HG03520 (cell line): ENCODE data around the gene CD38.
"Not testable (repeated sequence)": the region's sequence is repeated elsewhere in the genome, so short reads cannot be mapped to it uniquely, and the experiment has no call there.

Experiments
- ATAC-seq: cut with Tn5 transposase; IDR thresholded peaks from one replicate; pipeline ENCODE4 v1.9.1; 2021; ENCODE audit warnings: mild to moderate bottlenecking, moderate library complexity; ENCODE audit not compliant: unreplicated experiment

Gene CD38

DNA sequence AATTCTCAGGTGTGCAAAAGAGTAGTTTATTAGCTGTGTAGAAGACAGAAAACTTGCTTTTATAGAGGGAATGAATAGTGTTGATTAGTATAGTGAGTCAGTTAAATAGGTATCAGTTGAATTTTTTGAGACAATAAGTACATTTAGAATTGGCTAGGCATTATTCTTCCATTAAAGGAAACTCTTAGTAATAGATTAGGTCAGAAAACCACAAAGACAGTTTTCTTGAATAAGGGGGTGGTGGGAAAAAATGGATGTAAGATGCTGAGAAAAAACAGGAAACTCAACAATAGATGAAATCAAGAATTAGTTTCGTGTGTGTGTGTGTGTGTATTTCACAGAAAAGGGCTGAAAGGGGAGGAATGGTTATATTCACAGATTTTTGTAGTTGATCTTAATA is 16.8 kb downstream of the CD38 start:
- ATAC-seq: no peak

DNA sequence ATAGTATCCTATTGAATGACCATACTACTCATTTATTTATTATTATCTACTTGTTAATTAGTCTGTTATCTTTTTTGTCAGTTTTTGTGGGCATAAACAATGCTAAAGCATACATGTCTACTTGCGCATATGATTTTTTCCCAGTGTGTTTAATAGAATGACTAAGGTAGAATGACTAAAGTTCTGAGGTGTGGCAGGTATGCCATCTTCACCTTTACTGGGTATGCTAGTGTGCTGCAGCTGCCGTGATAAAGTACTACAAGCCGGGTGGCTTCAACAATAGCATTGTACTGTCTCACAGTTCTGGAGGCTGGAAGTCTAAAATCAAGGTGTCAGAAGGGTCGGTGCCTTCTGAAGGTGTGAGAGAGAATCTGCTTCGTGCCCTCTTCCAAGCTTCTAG is 19.2 kb downstream of the CD38 start:
- no peak for ATAC-seq

GRCh38 chr4:15799141-15799540 is 21.0 kb downstream of the CD38 start:
- no peak for ATAC-seq

GRCh38 chr4:15799701-15800100 is 21.6 kb downstream of the CD38 start:
- no peak for ATAC-seq

DNA sequence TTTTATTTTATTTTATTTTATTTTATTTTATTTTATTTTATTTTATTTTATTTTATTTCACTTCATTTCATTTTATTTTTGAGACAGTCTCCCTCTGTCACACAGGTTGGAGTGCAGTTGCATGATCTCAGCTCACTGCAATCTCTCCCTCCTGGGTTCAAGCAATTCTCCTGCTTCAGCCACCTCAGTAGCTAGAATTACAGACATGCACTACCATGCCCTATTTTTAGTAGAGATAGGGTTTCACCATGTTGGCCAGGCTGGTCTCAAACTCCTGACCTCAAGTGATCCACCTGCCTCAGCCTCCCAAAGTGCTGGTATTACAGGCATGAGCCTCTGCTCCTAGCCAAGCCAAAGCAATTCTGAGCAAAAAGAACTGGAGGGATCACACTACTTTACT is 24.4 kb downstream of the CD38 start:
- not testable (repeated sequence) for ATAC-seq

DNA sequence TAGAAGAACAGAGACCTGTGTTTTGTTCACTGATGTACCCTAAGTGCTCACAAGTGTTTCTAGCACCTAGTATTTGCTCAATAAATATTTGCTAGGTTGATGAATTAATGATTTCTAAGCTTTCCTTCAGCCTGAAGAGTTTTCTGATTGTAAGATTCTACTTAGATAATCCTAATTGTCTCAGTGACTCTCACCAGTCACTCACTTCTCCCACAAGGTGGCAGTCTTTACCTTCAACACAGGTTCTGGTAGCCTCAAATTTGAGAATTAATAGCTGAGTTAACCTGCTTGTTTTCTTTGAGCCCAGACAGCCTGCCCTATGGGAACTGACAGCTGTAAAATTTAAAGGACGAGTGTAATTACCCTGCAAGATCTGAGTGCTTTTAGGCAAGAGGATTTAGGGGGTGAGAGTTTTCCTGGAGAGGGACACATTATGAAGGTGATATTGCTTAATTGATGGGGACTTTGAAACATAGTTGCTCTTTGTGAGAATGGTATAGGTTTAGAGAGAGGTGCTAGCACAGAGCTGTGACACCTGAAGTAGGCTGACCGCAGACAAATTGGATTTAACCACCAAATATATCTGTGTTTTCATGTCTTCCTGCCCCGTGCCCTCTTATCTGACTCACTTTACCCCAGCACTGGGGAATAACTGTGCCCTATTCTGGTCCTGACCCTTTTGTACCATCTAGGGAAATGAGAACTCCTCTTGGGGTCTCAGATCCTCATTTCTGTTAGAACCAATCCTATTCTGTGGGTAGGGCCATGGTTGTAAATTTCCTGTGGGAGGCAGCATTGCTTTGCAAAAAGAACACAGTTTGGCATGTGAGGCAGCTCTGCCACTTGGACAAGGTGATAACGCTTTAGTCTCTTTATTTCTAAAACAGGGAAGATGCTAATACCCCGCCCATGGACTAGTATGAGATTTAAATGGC is 27.7 kb downstream of the CD38 start:
- ATAC-seq: peak; percentile 52

- ATAC-seq: peak; percentile 75
Observed at GRCh38 chr4:15809058-15809457, 30.9 kb downstream of the CD38 start.

- no peak for ATAC-seq
Observed at GRCh38 chr4:15809466-15809865, 31.3 kb downstream of the CD38 start.

DNA sequence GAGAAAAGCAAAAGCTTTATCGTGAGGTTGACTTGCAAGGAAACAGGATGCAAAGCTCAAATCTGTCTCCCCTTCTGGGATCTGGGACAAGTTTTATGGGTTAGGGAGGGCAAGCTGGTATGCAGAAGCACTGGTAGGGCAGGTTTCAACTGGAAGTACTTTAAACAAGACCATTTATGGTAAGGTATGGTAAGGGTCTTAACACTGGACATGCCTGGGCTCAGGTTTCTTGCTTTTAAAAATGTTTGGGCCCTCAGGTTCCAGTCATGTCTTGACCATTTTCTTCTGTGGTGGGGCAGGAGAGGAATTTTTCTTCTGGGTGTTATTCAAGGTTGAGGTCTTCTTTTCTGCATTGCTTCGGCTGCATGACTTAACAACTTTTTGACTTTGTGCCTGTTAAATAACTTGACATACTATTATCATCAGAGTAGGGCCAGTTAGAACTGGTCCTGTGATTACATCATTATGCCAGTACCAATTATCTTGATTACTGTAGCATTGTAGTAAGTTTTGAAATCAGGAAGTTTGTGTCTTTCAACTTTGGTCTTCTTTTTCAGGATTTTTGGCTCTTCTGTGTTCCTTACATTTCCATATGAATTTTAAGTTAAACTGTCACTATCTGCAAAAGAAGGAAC is 33.7 kb downstream of the CD38 start:
- no peak for ATAC-seq

DNA sequence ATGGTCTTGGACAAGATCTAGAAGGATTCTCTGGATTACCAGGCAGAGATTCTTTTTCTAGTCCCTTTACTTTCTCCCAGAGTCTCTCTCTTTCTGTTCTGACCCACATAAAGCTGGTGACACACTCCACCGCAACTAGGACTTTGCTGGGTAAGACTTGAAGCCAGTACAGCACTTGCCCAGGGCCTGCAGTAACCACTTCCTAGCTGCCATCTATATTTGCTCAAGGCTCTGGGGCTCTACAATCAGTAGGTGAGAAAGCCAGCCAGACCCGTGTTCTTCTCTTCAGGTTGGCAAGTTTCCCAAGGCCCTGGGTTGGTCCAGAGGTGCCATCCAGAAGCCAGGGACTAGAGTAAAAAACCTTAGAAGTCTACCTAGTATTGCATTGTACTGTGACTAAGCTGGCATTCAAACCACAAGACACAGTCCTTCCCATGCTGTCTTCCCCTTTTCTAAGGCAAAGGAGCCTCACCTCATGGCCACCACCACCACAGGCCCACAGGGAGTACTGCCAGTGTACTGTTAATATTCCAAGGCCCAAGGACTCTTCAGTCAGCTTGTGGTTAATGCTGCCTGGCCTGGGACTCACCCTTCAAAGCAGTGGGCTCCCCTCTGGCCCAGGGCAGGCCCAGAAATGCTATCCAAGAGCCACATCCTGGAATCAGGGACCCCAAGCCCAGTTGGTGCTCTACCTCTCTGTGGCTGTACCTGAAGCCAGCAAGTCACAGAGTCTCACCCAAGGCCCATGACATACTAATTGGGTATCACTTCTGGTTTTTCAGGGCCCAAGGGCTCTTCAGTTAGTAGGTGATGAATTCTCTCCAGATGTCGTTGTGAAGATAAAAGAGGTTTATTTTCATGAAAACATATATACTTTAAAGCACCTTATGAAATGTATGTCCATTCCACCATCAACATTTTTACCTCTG is 54.7 kb downstream of the CD38 start:
- ATAC-seq: no peak

DNA sequence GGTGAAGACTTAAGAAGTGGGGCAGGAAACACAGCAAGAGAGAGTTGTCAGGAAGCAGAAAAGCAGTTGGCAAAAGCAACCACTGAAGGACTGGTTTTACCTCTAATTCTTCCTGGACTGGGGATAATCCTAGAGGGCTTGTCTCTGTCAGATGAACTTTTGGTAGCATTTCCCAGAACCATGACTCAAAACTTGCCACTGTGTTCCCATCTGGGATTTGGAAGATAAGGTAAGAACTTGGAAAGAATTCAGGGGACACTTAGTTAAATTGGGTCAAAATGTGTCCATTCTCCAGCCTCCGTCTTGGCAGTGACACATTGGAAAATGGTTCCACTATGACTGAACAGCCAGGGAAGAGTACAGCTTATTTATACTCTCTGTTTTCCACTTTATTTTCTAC is 55.7 kb downstream of the CD38 start:
- ATAC-seq: no peak

- ATAC-seq: no peak
Observed at GRCh38 chr4:15836362-15836761, 58.2 kb downstream of the CD38 start.

DNA sequence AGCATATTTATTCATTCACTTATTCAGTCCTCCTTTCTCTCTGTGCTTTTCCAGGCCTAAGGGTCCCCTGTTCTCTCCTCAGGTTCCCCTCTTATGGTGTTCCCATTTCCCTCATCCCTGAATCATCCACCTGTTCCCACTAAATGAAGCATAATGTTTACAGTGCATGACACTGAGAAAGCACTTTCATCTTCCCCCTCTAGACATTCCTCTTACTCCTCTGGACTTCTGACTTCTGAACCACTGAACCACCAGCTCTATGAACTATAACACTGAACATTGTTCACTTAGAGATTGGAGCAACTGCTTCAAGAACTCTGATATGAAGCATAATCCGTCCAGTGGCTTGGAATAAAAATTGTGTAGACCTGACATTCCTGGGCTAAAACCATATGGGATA is 59.5 kb downstream of the CD38 start:
- no peak for ATAC-seq

DNA sequence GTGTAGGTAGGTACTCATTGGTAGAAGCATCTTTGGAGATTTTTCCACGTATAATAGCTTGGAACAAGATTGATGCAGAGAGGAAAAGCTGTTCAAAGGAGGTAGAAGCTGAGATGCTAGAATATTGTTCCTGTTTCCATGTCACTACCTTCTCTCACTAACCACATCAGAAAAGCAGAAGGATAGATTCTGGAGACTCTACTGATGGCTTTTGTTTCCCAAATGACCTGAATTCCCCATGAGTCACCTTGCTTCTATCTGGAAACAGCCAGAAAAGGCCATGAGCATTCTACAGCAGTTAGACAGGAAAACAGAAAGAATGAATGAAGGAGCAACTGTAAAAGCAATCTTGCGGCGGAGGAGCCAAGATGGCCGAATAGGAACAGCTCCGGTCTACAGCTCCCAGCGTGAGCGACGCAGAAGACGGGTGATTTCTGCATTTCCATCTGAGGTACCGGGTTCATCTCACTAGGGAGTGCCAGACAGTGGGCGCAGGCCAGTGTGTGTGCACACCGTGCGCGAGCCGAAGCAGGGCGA is 63.1 kb downstream of the CD38 start:
- ATAC-seq: not testable (repeated sequence)

DNA sequence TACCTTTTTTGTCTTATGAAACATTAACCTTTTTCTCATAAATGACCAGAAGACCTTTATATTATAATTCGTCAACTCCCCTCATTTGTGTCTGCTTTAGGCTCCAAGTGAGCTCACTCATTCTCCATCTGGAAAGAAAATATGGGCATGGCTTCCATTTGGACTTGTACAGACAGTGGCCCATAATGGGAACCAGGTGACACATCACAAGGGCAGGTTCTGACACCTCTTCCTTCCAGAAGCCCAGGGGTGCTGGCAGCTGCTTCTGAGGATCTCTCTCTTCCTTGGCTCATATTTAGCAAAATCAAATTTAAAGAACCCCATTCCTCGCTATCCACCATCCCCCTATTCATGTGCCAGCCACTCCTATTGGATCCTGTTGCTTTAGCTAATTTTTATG is 69.6 kb downstream of the CD38 start:
- no peak for ATAC-seq

- no peak for ATAC-seq
Observed at GRCh38 chr4:15848191-15848842, 70.2 kb downstream of the CD38 start.

GRCh38 chr4:15851969-15852368 is 73.8 kb downstream of the CD38 start:
- ATAC-seq: no peak

DNA sequence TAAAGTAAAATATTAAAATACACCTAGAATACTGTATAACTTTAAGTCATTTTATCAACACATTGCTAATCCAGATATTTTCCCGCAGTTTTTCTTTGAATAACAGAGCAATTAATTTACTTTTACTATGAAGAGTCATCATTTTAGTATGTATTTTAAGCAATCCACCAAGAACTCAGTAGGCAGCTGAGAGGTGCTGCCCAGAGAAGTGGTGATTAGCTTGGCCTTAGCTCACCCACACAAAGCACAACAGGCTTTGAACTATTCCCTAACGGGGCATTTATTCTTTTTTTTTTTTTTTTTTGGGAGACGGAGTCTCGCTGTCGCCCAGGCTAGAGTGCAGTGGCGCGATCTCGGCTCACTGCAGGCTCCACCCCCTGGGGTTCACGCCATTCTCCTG is 74.4 kb downstream of the CD38 start:
- ATAC-seq: no peak

GRCh38 chr4:15853345-15853744 is 75.2 kb downstream of the CD38 start:
- ATAC-seq: no peak

GRCh38 chr4:15855804-15856475 is 77.8 kb downstream of the CD38 start:
- no peak for ATAC-seq
